ENCODE data around the gene WFDC1. TPM values are rescaled to one million over a fixed set of nuclear protein-coding genes. Genes with fewer than 3 reads are reported as not detected.

WFDC1 gene
- total RNA-seq, 5 donors from 2014 or later (not counting 1 experiment from before 2014, with no cell fraction given): not detected

GRCh38 chr16:84253173-84253572 is 41.5 kb upstream of the WFDC1 start:
- Mint-ChIP-seq H3K27me3 (peaks cover 38 to 48% of the 10 kb centered on the region in 2 donors), H3K4me1 (no peaks in the 10 kb centered on the region), H3K36me3 (no peaks in the 10 kb centered on the region), H3K9me3 (no peaks in the 10 kb centered on the region), H3K4me3 (no peak overlapping the region), H3K27ac (no peak overlapping the region)
- CTCF ChIA-PET: no interaction called here
- POLR2A ChIA-PET: no interaction called here
- peaks cover 2 to 27% of the 10 kb centered on the region in 2 experiments for H3K27me3 ChIP-seq (replicated peaks in 1 of 2; ENCODE audit: control insufficient read depth in 2 of 2, extremely low read depth in 1 of 2, insufficient read depth in 2 of 2, low read length in 1 of 2)
- no peak overlapping the region for H3K4me3 ChIP-seq (ENCODE audit: control insufficient read depth in 1 of 2, extremely low read depth in 1 of 2, low read length in 1 of 2)
- DNase-seq: no peak
- no peaks in the 10 kb centered on the region for H3K36me3 ChIP-seq (ENCODE audit: control insufficient read depth in 2 of 2, extremely low read depth in 1 of 2, insufficient read depth in 1 of 2, low read length in 1 of 2)
- H3K9me3 ChIP-seq: no peaks in the 10 kb centered on the region
- WGBS (ENCODE audit: insufficient coverage): 100% methylated on average over 1 of the region's 4 CpGs
- H3K27ac ChIP-seq (ENCODE audit: low read length): no peak overlapping the region
- H3K4me1 ChIP-seq (ENCODE audit: control insufficient read depth in 1 of 2, extremely low read depth in 1 of 2, insufficient read depth in 2 of 2, low read length in 2 of 2): no peaks in the 10 kb centered on the region
- no peak for ATAC-seq (replicated peaks in 1 of 4)

GRCh38 chr16:84254062-84254461 is 40.6 kb upstream of the WFDC1 start:
- H3K4me3 ChIP-seq (ENCODE audit: control insufficient read depth in 1 of 2, extremely low read depth in 1 of 2, low read length in 1 of 2): no peak overlapping the region
- DNase-seq (no peak), ATAC-seq (replicated peaks in 1 of 4) (no peak)
- CTCF ChIA-PET: no interaction called here
- Mint-ChIP-seq H3K4me3 (no peak overlapping the region), H3K27ac (no peak overlapping the region), H3K9me3 (no peaks in the 10 kb centered on the region), H3K4me1 (no peaks in the 10 kb centered on the region), H3K27me3 (peaks cover 40 to 50% of the 10 kb centered on the region in 2 donors), H3K36me3 (no peaks in the 10 kb centered on the region)
- POLR2A ChIA-PET: no interaction called here
- H3K9me3 ChIP-seq: no peaks in the 10 kb centered on the region
- no peak overlapping the region for H3K27ac ChIP-seq (ENCODE audit: low read length)
- 29% methylated on average over 1 of the region's 4 CpGs for WGBS (ENCODE audit: insufficient coverage)
- H3K36me3 ChIP-seq (ENCODE audit: control insufficient read depth in 2 of 2, extremely low read depth in 1 of 2, insufficient read depth in 1 of 2, low read length in 1 of 2): no peaks in the 10 kb centered on the region
- peaks cover 2 to 28% of the 10 kb centered on the region in 2 experiments for H3K27me3 ChIP-seq (replicated peaks in 1 of 2; ENCODE audit: control insufficient read depth in 2 of 2, extremely low read depth in 1 of 2, insufficient read depth in 2 of 2, low read length in 1 of 2)
- no peaks in the 10 kb centered on the region for H3K4me1 ChIP-seq (ENCODE audit: control insufficient read depth in 1 of 2, extremely low read depth in 1 of 2, insufficient read depth in 2 of 2, low read length in 2 of 2)

- Histone ChIP-seq H3K36me3 (ENCODE audit: control insufficient read depth in 2 of 2, extremely low read depth in 1 of 2, insufficient read depth in 1 of 2, low read length in 1 of 2) (no peaks in the 10 kb centered on the region), H3K4me3 (ENCODE audit: control insufficient read depth in 1 of 2, extremely low read depth in 1 of 2, low read length in 1 of 2) (no peak overlapping the region), H3K9me3 (no peaks in the 10 kb centered on the region), H3K27me3 (replicated peaks in 1 of 2; ENCODE audit: control insufficient read depth in 2 of 2, extremely low read depth in 1 of 2, insufficient read depth in 2 of 2, low read length in 1 of 2) (peaks cover 2 to 28% of the 10 kb centered on the region in 2 experiments), H3K27ac (ENCODE audit: low read length) (no peak overlapping the region), H3K4me1 (ENCODE audit: control insufficient read depth in 1 of 2, extremely low read depth in 1 of 2, insufficient read depth in 2 of 2, low read length in 2 of 2) (no peaks in the 10 kb centered on the region)
- DNase-seq (no peak), ATAC-seq (replicated peaks in 1 of 4) (no peak)
- POLR2A ChIA-PET: no interaction called here
- H3K4me3 Mint-ChIP-seq: no peak overlapping the region
- H3K27ac Mint-ChIP-seq: no peak overlapping the region
- H3K36me3 Mint-ChIP-seq: no peaks in the 10 kb centered on the region
- CTCF ChIA-PET: no interaction called here
- H3K4me1 Mint-ChIP-seq: no peaks in the 10 kb centered on the region
- H3K27me3 Mint-ChIP-seq: peaks cover 39 to 53% of the 10 kb centered on the region in 2 donors
- H3K9me3 Mint-ChIP-seq: no peaks in the 10 kb centered on the region
- WGBS (ENCODE audit: insufficient coverage): 86% methylated on average over 3 of the region's 4 CpGs
These were observed 39.4 kb upstream of the WFDC1 start for GRCh38 chr16:84255050-84255810.

GRCh38 chr16:84258266-84258665 is 36.4 kb upstream of the WFDC1 start:
- no peak overlapping the region for H3K27ac Mint-ChIP-seq
- Histone ChIP-seq H3K4me3 (ENCODE audit: control insufficient read depth in 1 of 2, extremely low read depth in 1 of 2, low read length in 1 of 2) (no peak overlapping the region), H3K4me1 (ENCODE audit: control insufficient read depth in 1 of 2, extremely low read depth in 1 of 2, insufficient read depth in 2 of 2, low read length in 2 of 2) (no peaks in the 10 kb centered on the region), H3K27me3 (replicated peaks in 1 of 2; ENCODE audit: control insufficient read depth in 2 of 2, extremely low read depth in 1 of 2, insufficient read depth in 2 of 2, low read length in 1 of 2) (peaks cover 2 to 16% of the 10 kb centered on the region in 2 experiments), H3K36me3 (ENCODE audit: control insufficient read depth in 2 of 2, extremely low read depth in 1 of 2, insufficient read depth in 1 of 2, low read length in 1 of 2) (no peaks in the 10 kb centered on the region), H3K27ac (ENCODE audit: low read length) (no peak overlapping the region), H3K9me3 (no peaks in the 10 kb centered on the region)
- H3K36me3 Mint-ChIP-seq: no peaks in the 10 kb centered on the region
- H3K9me3 Mint-ChIP-seq: no peaks in the 10 kb centered on the region
- ChIA-PET POLR2A (no interaction called here), CTCF (no interaction called here)
- WGBS (ENCODE audit: insufficient coverage): no CpG with 5 or more reads among the region's 11 CpGs
- peaks cover 19 to 44% of the 10 kb centered on the region in 2 donors for H3K27me3 Mint-ChIP-seq
- DNase-seq: no peak
- H3K4me3 Mint-ChIP-seq: no peak overlapping the region
- ATAC-seq (replicated peaks in 1 of 4): no peak
- no peaks in the 10 kb centered on the region for H3K4me1 Mint-ChIP-seq

- Mint-ChIP-seq H3K27ac (no peak overlapping the region), H3K36me3 (no peaks in the 10 kb centered on the region), H3K27me3 (peaks cover 19 to 46% of the 10 kb centered on the region in 2 donors), H3K9me3 (no peaks in the 10 kb centered on the region), H3K4me1 (no peaks in the 10 kb centered on the region), H3K4me3 (no peak overlapping the region)
- Histone ChIP-seq H3K4me3 (ENCODE audit: control insufficient read depth in 1 of 2, extremely low read depth in 1 of 2, low read length in 1 of 2) (no peak overlapping the region), H3K27ac (ENCODE audit: low read length) (no peak overlapping the region), H3K36me3 (ENCODE audit: control insufficient read depth in 2 of 2, extremely low read depth in 1 of 2, insufficient read depth in 1 of 2, low read length in 1 of 2) (no peaks in the 10 kb centered on the region), H3K4me1 (ENCODE audit: control insufficient read depth in 1 of 2, extremely low read depth in 1 of 2, insufficient read depth in 2 of 2, low read length in 2 of 2) (no peaks in the 10 kb centered on the region), H3K9me3 (no peaks in the 10 kb centered on the region), H3K27me3 (replicated peaks in 1 of 2; ENCODE audit: control insufficient read depth in 2 of 2, extremely low read depth in 1 of 2, insufficient read depth in 2 of 2, low read length in 1 of 2) (peaks cover 2 to 22% of the 10 kb centered on the region in 2 experiments)
- DNase-seq (no peak), ATAC-seq (replicated peaks in 1 of 4) (no peak)
- CTCF ChIA-PET: no interaction called here
- POLR2A ChIA-PET: interaction anchor here in 1 of 2 donors (0.8 kb wide), 1 partner anchor 1998 kb away, joined by 5 read pairs; no protein-coding TSS in a partner anchor
- no CpG with 5 or more reads among the region's 3 CpGs for WGBS (ENCODE audit: insufficient coverage)
These were observed 35.0 kb upstream of the WFDC1 start for GRCh38 chr16:84259691-84260090.

- Mint-ChIP-seq H3K36me3 (no peaks in the 10 kb centered on the region), H3K27me3 (peaks cover 19 to 48% of the 10 kb centered on the region in 2 donors), H3K27ac (no peak overlapping the region), H3K4me3 (no peak overlapping the region), H3K9me3 (no peaks in the 10 kb centered on the region), H3K4me1 (no peaks in the 10 kb centered on the region)
- peaks cover 0 to 22% of the 10 kb centered on the region in 2 experiments for H3K27me3 ChIP-seq (replicated peaks in 1 of 2; ENCODE audit: control insufficient read depth in 2 of 2, extremely low read depth in 1 of 2, insufficient read depth in 2 of 2, low read length in 1 of 2)
- DNase-seq (no peak), ATAC-seq (replicated peaks in 1 of 4) (no peak)
- H3K4me3 ChIP-seq (ENCODE audit: control insufficient read depth in 1 of 2, extremely low read depth in 1 of 2, low read length in 1 of 2): no peak overlapping the region
- H3K36me3 ChIP-seq (ENCODE audit: control insufficient read depth in 2 of 2, extremely low read depth in 1 of 2, insufficient read depth in 1 of 2, low read length in 1 of 2): no peaks in the 10 kb centered on the region
- no peaks in the 10 kb centered on the region for H3K9me3 ChIP-seq
- H3K4me1 ChIP-seq (ENCODE audit: control insufficient read depth in 1 of 2, extremely low read depth in 1 of 2, insufficient read depth in 2 of 2, low read length in 2 of 2): no peaks in the 10 kb centered on the region
- 84% methylated on average over 21 of the region's 23 CpGs for WGBS (ENCODE audit: insufficient coverage)
- CTCF ChIA-PET: no interaction called here
- POLR2A ChIA-PET: no interaction called here
- H3K27ac ChIP-seq (ENCODE audit: low read length): no peak overlapping the region
These were observed 33.7 kb upstream of the WFDC1 start for GRCh38 chr16:84260766-84261554.
